ENCODE results near the gene TMPRSS11F.

GRCh38 chr4:68145261-68145660 lies 15.6 kb upstream of the TMPRSS11F start:
- TF ChIP-seq POLR2A (IDR thresholded peaks at IDR 0.05), result no peak
- no peak for TF ChIP-seq CTCF (IDR thresholded peaks at IDR 0.05)
